Hematopoietic multipotent progenitor cell treated with erythropoietin and hydrocortisone succinate and interleukin-3 and kit ligand, for 4 days (in vitro differentiated cells): ENCODE data around the gene SLC6A4.
A peak's percentile ranks its signal among the peaks of the same experiment; 100 is the strongest.
"Not testable (repeated sequence)": the region's sequence is repeated elsewhere in the genome, so short reads cannot be mapped to it uniquely, and the experiment has no call there.

Source experiments
- DNase-seq: peaks from one replicate; pipeline ENCODE4 v3.0.0-alpha.2; 2015

The SLC6A4 gene

DNA sequence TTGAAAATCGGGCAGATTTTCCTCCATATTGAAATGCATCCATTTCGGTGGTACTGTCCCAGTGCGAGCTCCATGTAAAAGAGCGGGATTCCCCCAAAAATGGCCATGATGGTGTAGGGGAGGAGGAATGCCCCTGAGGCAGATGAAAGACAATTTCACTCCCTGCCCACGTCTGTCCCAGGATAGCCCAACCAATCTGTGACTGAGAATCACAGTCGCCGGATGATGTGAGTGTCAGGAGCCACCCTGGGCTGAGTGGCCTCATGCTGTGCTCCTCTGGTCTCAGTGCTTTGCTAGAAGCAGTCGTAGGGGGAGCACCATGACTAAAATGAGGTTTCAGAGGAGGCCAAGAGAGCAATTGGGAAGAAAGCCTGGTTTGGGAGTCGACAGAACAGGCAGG is 16.7 kb downstream of the SLC6A4 start:
- no peak for DNase-seq

DNA sequence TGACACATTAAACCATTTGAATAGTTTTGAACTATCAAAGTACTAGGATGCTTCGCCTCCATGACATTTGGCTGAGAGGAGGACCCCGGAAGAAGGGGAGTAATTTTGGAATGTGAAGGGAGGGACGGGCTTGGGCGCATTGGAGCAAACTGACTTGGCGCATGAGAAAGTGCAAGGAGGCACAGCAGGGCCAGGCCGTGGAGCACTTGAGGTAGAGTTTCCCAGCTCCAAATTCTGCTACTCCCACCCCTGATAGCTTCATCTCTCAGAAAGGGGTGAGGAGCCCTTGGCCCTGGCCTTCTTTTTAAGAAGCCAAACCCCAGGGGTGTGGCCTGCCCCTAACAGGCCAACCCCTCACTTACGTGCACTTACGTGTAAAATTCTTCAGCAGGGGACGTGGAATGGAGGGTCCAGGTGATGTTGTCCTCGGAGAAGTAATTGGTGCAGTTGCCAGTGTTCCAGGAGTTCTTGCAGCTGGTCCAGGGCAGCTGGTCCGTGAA is 17.7 kb downstream of the SLC6A4 start:
- DNase-seq = no peak

DNA sequence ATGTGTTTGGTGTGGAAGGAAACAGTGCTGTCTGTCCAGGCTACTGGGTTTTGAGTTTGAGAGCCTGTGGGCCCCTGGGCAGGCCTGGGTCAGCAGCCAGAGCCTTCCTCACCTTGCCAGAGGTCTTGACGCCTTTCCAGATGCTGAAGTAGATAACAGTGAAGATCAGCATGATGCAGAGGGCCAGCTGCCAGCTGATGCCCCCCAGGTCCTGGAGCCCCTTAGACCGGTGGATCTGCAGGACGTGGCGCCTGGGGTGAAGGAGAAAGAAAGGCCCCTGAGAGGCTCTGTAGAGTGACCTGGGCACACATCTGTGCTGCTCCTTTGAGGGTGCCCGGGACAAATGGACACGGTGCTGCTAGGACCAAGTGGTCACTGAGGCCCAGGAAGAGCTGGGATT is 18.4 kb downstream of the SLC6A4 start:
- no peak for DNase-seq

DNA sequence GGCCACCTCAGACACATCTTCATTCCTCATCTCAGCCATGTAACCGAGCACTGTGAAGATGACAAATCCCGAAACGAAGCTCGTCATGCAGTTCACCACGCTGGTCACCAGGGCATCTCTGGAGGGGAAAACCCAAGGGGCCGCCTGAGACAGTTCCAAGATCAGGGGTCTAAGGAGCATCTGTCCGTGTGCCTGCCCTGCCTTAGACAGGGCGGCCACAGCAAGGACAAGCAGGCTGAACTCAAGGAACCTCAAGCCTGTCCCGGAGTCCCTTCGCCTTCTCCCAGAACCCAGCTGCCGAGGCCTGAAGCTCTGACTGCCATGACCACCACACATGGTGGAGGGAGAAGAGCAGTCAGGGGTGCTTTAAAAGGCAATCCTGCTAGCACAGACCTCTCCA is 22.7 kb downstream of the SLC6A4 start:
- DNase-seq = no peak

DNA sequence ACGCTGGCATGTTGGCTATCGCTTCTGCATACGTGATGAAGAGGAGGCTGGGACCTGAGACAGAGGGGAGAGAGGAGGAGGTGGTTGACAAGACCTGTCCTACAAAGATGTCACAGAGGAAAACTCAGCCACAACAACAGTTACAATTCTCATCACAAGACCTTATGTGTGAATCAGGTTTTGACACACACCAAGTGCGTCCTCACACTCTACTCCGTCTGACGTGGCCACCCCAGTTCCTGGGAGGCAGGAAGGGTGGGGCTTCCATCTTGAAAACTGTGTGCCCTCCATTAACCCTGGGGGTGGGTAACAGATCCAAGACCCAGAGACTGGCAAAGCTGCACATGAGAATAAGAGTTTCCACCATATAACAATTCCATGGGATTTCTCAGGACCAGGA is 24.1 kb downstream of the SLC6A4 start:
- DNase-seq = no peak

DNA sequence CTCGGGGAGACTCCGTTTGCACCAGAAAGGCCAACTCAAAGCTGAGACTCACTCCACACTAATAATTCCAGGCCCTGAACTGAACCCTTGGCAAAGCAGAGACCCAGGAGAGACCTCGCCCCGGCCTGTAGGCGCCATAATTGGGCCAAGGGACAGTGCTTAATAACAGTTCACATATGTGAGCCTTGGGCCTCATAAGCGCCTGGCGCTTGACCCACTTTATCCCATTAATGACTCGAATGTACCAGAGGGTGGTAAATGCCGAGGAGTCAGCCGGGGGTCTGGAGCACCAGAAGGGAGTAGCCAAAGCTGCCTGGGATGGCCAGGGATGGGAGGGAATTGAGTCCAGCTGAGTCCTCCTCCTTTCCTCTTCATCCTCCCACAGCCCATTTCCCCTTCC is 24.6 kb downstream of the SLC6A4 start:
- no peak for DNase-seq

DNA sequence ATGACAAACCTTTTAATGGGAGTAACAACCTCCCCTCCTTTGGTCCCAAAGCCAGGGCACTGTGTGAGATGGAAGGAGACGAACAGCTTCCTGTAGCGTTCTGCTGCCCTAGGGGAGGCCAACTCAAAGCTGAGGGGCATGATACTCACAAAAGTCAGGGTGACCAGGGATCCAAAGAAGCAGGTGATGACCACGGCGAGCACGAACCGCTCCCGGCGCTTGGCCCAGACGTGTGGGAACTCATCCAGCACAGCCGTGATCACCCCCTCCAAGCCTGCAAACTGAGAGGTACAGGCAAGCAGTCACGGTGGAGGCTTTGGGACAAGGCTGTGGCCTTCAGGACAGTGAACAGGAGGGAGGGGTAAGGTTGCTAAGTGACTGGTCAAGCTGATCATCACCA is 25.1 kb downstream of the SLC6A4 start:
- no peak for DNase-seq

DNA sequence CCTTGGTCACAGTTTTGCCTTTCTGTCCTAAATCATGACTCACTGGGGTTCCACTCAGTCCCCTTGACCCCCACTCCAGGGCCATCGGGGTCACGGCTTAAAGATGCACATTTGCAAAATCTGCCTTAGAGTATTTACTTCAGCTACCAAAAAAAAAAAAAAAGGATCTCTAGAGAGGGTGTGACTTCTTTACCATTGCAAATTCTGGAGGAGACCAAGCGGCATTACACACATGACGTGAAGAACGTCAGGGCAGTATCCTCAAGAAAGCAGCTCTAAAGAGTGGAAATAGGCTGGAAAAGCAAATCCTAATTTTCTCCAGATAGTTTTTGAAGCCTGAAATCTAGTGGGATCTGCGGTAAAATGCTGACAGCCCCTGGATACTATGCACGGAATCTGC is 25.6 kb downstream of the SLC6A4 start:
- DNase-seq = no peak

DNA sequence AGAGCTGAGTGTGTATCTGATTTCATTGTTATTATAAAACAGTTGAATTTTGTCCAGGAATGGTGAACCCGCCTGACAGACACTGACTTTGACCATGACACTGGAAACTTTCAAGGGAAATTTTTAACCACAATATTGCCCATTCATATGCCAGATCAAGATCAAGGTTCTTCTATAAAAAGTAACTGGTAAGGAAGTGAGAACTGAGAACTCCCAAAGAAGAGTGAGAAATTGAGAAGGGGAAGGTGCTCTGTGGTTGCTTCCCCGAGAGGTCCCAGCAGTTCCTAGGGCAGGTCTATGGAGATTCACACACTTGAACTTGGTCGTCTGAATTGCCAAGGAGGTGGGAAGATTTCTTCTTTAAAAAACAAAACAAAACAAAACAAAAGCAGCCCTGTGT is 27.3 kb downstream of the SLC6A4 start:
- no peak for DNase-seq

DNA sequence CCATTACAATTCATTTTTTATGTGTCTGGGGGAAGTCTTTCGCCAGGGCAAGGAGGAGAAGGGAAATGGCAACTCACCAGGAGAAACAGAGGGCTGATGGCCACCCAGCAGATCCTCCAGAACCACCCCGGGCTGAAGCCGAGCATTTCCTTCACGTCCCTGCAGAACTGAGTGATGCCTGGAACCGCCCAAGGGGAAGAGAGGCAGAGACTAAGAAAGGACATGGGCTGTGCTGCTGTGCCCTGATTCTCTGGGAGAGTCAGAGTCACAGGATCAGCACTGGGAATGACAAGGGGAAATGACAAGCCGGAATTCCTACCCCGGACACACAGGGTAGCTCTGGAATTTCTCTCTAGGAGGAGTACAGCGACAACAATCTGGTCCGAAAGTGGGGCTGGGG is 27.8 kb downstream of the SLC6A4 start:
- DNase-seq = no peak

DNA sequence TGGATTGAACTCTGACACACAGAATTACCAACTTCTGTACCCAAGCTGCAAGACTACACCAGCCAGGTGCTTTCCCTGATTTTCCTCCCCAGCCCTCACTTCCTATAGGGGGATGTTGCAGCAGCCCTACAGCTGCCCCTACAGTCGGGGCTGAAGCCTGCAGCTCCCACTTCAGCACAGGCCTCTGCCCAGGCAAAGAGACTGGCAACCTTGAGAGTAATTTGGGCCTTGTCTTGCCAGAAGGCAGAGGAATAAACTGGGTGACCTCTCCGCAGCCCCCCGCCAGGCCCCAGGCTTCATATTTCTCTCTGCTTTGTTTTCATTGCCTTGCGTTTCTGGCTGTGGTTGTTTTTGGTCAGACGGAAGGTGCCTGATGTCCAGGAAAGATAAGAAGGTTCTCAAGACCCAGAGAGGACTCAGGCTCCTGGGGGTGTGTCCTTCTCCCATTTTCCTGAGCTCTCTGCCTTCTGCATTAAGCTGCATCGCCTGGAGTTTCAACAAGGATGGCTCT is 32.0 kb downstream of the SLC6A4 start:
- no peak for DNase-seq

DNA sequence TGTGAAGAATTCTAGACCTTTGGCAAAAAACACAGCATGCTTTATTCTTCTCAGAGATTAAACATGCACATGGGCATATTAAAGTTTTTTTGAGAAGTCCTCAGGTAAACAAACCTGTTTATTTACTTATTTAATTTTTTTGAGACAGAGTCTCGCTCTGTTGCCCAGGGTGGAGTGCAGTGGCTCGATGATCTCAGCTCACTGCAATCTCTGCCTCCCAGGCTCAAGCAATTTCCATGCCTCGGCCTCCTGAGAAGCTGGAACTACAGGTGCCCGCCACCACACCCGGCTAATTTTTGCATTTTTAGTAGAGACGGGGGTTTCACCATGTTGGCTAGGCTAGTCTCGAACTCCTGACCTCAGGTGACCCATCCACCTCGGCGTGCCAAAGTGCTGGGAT is 34.8 kb downstream of the SLC6A4 start:
- DNase-seq = not testable (repeated sequence)

DNA sequence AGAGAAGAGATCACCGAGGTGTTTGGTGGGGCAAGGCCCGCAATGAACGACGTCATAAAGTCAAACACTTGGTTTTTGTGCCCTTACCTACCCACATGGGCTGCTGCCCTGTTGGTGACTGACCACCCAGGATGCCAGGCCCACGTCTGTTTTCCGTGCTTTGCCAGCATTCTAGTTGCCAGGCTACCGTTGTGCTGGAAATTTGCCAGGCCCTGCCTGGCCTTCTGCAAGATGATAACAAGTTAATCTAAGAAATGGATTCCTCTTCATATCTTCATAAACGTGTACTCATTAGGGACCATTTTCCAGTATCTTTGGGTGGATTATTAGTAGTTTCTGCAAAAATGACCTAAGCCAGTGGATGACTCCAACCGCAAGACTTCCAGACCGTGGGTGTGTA is 35.4 kb downstream of the SLC6A4 start:
- peak; percentile 45 for DNase-seq

DNA sequence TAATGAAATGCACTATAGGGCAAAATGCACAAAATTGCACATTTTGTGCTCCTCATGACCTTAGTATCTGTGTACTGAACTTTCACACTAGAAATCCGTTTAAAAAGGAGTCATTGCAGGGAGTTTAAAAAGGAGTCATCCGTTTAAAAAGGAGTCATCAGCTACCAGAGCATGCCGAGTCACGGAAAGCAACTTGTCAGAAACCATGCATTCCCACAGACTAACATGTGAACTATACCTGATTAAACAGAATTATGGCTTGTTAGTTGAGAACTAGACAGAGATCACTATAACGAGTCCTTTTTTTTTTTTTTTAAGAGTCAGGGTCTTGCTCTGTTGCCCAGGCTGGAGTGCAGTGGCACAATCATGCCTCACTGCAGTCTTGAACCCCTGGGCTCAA is 35.9 kb downstream of the SLC6A4 start:
- DNase-seq = no peak

DNA sequence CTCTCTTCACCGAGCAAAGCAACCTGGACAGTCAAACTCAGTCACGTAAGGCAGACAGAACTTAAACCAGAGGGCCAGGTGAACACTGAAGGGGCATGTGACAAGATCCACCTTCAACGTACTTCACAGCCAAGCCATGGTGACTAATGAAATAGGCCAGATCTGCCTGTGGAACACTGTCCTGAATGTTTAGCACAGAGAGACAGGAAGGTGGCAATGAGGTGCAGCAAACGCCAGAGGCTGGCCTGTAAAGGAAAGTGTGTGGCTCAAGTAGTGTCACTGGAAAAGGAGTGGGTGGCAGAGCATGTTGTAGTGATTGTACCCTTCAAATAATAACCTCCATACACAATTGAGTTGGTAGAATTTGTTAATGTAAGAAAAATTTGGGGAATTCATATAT is 38.1 kb downstream of the SLC6A4 start:
- no peak for DNase-seq

DNA sequence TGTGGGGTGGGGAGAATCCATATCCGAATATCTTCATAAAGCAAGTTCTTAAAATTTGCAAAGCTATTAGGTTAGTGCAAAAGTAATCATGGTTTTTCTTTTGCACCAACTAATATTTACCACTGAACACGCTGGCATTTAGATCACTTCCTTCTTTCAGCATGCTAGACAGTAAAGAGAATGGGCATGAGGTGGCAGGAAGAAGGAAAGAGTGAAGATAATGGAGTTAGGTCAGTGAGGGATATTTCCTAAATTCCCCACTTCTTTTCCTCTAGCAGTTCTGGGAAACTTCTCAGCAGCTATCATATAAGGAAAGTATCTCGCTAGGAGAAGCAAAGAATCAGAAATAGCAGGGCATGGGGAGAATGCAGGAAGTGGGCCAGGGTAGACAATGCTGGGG is 39.0 kb downstream of the SLC6A4 start:
- DNase-seq = no peak

DNA sequence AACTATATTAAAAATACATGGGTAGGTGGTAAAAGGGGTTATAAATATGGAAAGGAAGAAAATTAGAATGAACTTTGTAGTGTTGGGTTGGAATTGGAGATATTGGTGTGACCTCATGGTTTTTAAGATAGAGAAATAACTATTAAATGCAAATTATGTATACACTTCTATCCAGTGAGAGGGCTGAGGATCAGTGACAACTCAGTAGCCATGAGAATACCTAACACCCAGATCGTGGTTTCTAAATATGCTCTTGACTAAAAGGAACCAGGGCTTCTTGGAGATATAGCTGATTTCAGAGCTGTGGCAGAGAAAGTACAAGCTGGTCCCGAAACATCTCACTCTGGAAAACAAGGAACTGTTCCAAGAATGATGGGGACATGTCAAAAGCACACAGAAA is 44.4 kb downstream of the SLC6A4 start:
- peak; percentile 10 for DNase-seq

DNA sequence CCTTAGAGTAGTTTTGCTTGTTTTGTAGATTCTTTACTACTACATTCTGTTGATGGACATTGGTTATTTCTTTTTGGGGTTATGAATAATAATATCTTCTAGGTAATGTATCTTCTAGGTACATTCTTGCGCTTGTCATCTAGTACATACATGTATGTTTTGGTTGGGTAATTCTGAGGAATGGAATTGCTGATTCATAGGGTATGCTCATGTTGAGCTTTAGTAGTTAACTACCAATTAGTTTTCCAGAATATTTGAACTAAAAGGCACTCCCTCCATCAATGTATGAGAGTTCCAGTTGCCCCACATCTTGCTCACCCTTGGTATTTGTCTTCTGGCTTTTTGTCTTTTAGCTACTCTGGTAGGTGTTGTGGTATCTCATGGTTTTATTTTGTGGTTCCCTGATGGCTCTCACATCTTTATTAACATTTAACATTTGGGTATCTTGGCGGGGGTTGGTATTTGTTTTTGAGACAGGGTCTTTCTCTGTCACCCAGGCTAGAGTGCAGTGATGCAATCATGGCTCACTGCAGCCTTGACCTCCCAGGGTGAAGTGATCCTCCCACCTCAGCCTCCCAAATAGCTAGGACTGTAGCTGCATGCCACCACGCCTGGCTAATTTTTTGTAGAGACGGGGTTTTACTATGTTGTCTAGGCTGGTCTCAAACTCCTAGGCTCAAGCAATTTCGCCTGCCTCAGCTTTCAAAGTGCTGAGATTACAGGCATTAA is 47.1 kb downstream of the SLC6A4 start:
- DNase-seq = no peak

DNA sequence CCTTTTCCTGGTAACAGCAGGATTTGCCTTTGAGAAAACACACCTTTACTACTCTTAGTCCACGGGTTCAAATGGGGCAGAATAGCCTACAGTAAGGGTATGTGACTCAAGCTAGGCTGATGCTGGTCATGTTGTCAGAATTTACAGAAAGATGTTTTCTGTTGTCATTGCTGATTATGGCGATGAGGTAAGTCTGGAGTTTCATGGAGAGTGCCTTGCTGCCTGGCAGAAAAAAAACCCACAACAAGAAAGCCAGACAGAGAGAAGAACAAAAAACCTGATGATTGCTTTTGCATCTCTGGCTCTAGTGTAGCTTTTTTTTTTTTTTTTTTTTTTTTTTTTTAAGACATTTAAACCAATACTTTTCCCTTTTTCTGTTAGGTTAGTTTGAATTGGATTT is 47.9 kb downstream of the SLC6A4 start:
- DNase-seq = no peak

DNA sequence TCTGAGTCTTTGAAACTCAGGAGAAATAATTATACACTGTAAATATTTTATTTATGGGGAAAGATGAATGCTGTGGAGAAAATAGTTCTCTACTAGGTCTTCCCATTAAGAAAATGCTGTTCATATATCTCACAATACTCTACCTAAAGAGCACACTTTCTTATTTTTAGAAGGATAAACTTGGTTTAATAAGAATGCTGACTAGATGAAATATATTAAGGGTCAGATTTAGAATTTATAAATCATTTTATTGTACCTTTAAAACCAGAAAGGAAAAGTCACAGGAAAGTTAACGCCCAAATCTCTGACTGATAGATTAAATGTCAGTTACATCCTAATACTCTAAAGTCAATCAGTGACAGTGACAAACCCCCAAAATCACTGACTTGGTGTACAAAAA is 48.7 kb downstream of the SLC6A4 start:
- no peak for DNase-seq

DNA sequence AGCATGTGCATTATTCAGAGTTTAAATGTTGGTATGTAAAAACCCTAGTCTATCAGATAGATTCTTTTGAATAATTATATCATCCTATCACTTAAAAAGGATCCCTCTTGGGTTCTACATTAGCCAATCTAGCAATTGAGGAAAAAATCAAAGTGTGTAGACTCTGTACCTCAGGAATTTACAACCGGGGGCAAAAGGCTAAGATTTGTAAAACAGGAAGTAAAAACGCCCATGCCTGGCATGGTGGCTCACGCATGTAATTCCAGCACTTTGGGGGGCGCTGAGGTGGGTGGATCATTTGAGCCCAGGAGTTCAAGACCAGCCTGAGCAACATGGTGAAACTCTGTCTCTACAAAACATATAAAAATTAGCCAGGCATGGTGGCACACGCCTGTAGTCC is 58.6 kb downstream of the SLC6A4 start:
- DNase-seq = no peak

DNA sequence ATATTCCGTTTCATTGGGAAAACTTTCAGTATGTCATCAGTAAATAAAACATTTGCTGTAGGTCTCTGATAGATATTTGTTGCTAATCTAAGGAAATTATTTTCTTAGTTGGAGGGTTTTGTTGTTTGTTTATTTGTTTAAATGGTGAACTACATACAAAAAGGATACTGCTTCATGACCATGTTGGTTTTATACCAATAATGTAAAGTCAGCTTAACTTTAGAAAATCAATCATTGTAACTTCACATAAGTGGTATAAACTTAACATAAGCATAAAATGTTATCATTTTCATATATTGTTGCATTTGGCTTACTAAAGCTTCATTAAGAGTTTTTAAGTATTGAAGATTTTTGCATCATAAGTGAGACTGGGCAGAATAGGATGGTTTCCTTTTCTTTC is 60.9 kb downstream of the SLC6A4 start:
- DNase-seq = no peak

DNA sequence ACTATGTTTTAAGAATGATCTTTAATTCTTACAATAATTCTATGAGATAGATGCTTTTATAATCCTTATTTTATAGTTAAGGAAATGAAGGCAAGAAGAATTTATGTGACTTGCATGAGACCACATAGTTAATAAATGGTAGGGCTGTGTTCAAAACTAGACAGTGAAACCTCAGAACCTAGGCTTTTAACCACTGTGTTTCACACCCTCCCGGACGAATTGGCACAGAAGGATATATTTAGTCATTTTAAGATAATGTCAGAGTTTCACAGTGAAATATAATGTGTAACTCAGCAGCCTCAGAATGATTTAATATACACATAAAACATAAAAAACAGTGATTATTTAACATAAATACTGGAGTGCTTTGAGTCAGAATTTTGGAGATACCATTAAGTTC is 61.8 kb downstream of the SLC6A4 start:
- DNase-seq = no peak

DNA sequence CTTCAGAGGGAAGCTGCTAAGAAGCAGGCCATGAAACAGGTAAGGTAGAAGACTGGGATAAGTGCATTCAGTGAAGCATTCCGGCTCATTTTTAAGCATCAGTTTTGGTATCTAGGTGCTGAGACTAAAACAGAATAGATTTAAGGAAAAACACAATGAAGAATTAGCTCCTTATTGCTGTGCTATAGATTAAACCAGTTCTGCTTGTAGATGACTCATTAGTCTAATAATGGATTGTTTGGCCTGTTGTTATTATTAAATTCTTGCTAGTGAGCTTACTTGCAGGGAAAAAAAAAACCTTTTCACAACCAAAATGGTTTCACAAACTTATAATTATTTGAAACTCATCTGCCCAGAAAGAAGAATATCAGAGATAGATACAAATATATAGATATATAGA is 62.9 kb downstream of the SLC6A4 start:
- DNase-seq = no peak

DNA sequence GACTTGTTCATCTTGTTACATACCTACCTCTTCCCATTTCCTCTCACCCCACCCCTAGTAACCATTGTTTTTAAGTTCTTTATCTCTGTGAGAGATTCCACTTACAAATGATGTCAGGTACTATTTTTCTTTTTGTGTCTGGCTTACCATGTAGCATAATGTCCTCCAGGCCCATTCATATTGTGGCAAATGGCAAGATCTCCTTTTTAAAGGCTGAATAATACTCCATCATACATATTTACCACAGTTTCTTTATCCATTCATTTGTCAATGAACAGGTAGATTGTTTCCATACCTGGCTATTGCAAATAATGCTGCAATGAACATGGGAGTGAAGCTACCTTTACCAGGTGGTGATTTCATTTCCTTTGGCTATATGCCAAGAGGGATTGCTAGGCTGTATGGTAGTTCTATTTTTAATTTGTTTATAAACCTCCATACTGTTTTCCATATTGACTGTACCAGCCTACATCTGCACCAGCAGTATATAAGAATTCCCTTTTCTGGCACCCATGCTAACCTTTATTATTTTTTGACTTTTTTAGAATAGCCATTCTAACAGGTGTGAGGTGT is 65.0 kb downstream of the SLC6A4 start:
- DNase-seq = no peak
